Mesothelial cell of epicardium (in vitro differentiated cells): ENCODE results near the gene FGD4. TPM values are rescaled to one million over a fixed set of nuclear protein-coding genes. Genes with fewer than 3 reads are reported as not detected.

ENCODE experiments used
- DNase-seq, 2 experiments: peaks; one replicate each; pipeline ENCODE4 v3.0.0; 2021; ENCODE audit warnings: low spot score in 2 of 2; ENCODE audit not compliant: unreplicated experiment in 2 of 2
- H3K27ac Mint-ChIP-seq: 2 replicates; pipeline ENCODE4 v1.8.0; 2021; ENCODE audit warnings: mixed read lengths
- H3K27me3 Mint-ChIP-seq: 2 replicates; pipeline ENCODE4 v1.8.0; 2021; ENCODE audit warnings: low read depth, mixed read lengths
- H3K36me3 Mint-ChIP-seq: 2 replicates; pipeline ENCODE4 v1.8.0; 2021; ENCODE audit warnings: mixed read lengths
- H3K4me1 Mint-ChIP-seq: 2 replicates; pipeline ENCODE4 v1.8.0; 2021; ENCODE audit warnings: mixed read lengths
- H3K4me3 Mint-ChIP-seq: 2 replicates; pipeline ENCODE4 v1.8.0; 2021; ENCODE audit warnings: mild to moderate bottlenecking, moderate library complexity, mixed read lengths
- H3K9me3 Mint-ChIP-seq: 2 replicates; pipeline ENCODE4 v1.8.0; 2021; ENCODE audit warnings: mixed read lengths
- total RNA-seq: library from RNA; stranded (reverse); gene quantifications from 3 replicates; pipeline ENCODE4 v1.2.1, GENCODE V29; 2021
- TF ChIP-seq, protein P1 (sequence below): fragments of 200-600 bp; sonication (generic); IDR thresholded peaks from one replicate; pipeline ENCODE4 v1.5.0; 2021; ENCODE audit warnings: antibody characterized with exemption; ENCODE audit not compliant: unreplicated experiment

Gene FGD4
- total RNA-seq, 1 donor from 2014 or later, result 13.4 TPM

DNA sequence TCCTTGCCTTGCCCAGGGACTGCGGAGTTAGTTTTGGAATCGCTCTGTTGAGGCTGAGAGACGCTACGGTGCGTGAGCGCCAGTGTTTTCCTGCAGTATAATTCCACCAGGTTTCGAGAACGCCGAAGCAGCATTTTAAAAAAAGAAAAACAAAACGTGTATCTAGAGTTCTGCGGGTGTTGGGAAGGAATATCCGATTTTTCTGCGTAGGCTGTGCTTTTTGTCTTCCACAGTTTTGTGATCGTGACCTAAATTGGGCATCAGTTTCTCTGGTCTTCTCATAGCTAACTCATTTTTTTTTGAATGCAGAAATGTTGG lies 280.5 kb downstream of the FGD4 start:
- Mint-ChIP-seq H3K4me1 (peaks cover 19% of the 10 kb centered on the region), H3K27ac (peak overlapping the region; percentile 95), H3K9me3 (no peaks in the 10 kb centered on the region), H3K27me3 (no peaks in the 10 kb centered on the region), H3K4me3 (peak overlapping the region; percentile 86), H3K36me3 (no peaks in the 10 kb centered on the region)
- no peak for DNase-seq
- TF ChIP-seq, protein P1, sequence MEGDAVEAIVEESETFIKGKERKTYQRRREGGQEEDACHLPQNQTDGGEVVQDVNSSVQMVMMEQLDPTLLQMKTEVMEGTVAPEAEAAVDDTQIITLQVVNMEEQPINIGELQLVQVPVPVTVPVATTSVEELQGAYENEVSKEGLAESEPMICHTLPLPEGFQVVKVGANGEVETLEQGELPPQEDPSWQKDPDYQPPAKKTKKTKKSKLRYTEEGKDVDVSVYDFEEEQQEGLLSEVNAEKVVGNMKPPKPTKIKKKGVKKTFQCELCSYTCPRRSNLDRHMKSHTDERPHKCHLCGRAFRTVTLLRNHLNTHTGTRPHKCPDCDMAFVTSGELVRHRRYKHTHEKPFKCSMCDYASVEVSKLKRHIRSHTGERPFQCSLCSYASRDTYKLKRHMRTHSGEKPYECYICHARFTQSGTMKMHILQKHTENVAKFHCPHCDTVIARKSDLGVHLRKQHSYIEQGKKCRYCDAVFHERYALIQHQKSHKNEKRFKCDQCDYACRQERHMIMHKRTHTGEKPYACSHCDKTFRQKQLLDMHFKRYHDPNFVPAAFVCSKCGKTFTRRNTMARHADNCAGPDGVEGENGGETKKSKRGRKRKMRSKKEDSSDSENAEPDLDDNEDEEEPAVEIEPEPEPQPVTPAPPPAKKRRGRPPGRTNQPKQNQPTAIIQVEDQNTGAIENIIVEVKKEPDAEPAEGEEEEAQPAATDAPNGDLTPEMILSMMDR, result no peak

DNA sequence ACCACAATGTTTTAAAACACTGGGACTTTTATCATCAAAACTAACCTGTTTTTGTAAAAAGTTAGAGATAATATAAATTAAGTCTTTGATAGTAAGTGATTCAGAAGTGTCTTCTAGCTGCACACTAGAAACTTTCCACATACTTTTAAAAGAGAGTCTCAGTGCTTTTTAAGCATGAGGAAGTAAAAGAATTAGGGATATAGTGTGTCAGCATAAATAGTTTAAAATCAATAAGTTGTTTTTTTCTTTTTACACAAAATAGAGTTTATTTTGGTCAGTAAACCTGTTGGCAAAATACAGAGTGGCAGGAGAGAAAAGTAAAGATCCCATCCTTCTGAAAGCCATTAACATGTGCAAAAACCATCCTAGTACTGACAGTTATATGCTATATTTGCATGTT lies 281.4 kb downstream of the FGD4 start:
- TF ChIP-seq, protein P1, result no peak
- no peak for DNase-seq
- peaks cover 6% of the 10 kb centered on the region for H3K36me3 Mint-ChIP-seq
- peak overlapping the region; percentile 86 for H3K4me3 Mint-ChIP-seq
- H3K27me3 Mint-ChIP-seq, result no peaks in the 10 kb centered on the region
- H3K27ac Mint-ChIP-seq, result peak overlapping the region; percentile 47
- peaks cover 19% of the 10 kb centered on the region for H3K4me1 Mint-ChIP-seq
- H3K9me3 Mint-ChIP-seq, result no peaks in the 10 kb centered on the region

DNA sequence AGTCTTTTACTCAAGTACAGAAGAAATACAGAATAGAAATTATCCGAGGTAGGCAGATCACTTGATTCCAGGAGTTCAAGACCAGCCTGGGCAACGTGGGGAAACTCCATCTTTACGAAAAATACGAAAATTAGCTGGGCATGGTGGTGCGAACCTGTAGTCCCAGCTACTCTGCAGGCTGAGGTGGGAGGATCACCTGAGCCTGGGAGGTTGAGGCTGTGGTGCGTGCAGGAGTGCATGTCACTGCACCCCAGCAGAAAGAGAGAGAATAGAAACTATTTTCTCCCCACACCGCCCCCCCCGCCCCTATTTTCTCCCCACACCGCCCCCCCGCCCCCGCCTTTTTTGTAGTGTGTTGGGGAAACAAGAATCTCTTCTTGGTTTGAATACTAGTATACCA lies 281.9 kb downstream of the FGD4 start:
- H3K27ac Mint-ChIP-seq, result peak overlapping the region; percentile 47
- H3K4me1 Mint-ChIP-seq, result peaks cover 19% of the 10 kb centered on the region
- H3K36me3 Mint-ChIP-seq, result peaks cover 8% of the 10 kb centered on the region
- TF ChIP-seq, protein P1, result no peak
- peaks cover under 1% of the 10 kb centered on the region for H3K9me3 Mint-ChIP-seq
- no peak for DNase-seq
- H3K4me3 Mint-ChIP-seq, result no peak overlapping the region
- H3K27me3 Mint-ChIP-seq, result no peaks in the 10 kb centered on the region

DNA sequence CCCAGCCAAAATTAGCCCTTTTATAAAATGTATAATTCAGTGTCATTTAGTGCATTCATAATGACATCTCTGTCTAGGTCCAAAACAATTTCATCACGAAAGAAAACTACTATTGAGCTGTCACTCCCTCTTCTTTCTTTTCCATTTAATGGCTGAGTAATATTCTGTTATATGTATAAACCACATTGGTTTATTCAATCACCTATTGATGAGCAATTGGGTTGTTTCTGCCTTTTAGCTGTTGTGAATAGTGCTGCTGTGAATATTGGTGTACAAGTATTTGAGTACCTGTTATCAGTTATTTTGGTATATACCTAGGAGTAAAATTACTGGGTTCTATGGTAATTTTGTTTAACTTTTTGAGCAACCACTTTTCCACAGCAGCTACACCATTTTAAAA lies 287.0 kb downstream of the FGD4 start:
- Mint-ChIP-seq H3K27me3 (no peaks in the 10 kb centered on the region), H3K27ac (no peak overlapping the region), H3K4me1 (peaks cover 11% of the 10 kb centered on the region), H3K36me3 (peaks cover 31% of the 10 kb centered on the region), H3K9me3 (peaks cover 15% of the 10 kb centered on the region), H3K4me3 (no peak overlapping the region)
- TF ChIP-seq, protein P1, result no peak
- no peak for DNase-seq

DNA sequence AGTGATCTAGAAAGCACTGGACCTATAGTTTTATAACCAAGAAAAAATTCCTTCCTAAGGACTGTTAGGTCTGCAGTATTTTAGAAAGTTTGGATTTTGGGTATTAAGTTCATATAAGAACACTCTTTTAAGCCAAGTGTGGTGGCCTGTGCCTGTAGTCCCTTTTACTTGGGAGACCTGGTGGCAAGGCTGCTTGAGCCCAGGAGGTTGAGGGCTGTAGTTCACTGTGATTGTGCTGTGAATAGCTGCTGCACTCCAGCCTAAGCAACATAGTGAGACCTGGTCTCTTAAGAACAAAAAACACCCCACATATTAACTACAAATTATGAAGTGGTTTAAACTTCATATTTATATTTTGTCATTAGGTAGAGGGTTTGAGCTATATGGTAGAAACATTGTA lies 289.4 kb downstream of the FGD4 start:
- H3K9me3 Mint-ChIP-seq, result peaks cover 15% of the 10 kb centered on the region
- H3K27ac Mint-ChIP-seq, result peak overlapping the region; percentile 82
- H3K4me1 Mint-ChIP-seq, result peaks cover 9% of the 10 kb centered on the region
- no peaks in the 10 kb centered on the region for H3K27me3 Mint-ChIP-seq
- TF ChIP-seq, protein P1, result no peak
- DNase-seq, result no peak
- H3K36me3 Mint-ChIP-seq, result peaks cover 40% of the 10 kb centered on the region
- H3K4me3 Mint-ChIP-seq, result no peak overlapping the region

DNA sequence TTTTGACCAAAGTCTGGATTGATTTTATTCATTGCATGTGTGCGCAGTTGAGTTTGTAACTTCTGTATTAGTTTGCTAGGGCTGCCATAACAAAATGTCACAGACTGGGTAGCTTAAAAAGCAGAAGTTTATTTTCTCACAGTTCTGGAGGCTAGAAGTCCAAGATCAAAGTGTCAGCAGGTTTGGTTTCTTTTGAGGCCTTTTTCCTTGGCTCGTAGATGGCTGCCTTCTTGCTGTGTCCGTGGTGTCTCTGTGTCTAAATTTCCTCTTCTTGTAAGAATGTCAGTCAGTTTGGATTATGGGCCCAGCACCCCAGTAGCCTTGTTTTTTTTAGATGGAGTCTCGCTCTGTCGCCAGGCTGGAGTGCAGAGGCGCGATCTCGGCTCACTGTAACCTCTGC lies 291.6 kb downstream of the FGD4 start:
- Mint-ChIP-seq H3K36me3 (peaks cover 53% of the 10 kb centered on the region), H3K4me3 (no peak overlapping the region), H3K27ac (no peak overlapping the region), H3K27me3 (no peaks in the 10 kb centered on the region), H3K4me1 (peaks cover 9% of the 10 kb centered on the region), H3K9me3 (peaks cover 30% of the 10 kb centered on the region)
- TF ChIP-seq, protein P1, result no peak
- no peak for DNase-seq
